Activated CD4-positive, alpha-beta T cell treated with anti-CD3 and anti-CD28 coated beads, Interleukin-2, amount 50 U/mL, for 4 hours (primary cell): ENCODE measurements around the gene CWC27.
"Not testable (repeated sequence)": the region's sequence is repeated elsewhere in the genome, so short reads cannot be mapped to it uniquely, and the experiment has no call there.

Source experiments
- DNase-seq, 2 experiments: peaks; one replicate each; pipeline ENCODE4 v3.0.0-alpha.2; 2020

Gene CWC27

DNA sequence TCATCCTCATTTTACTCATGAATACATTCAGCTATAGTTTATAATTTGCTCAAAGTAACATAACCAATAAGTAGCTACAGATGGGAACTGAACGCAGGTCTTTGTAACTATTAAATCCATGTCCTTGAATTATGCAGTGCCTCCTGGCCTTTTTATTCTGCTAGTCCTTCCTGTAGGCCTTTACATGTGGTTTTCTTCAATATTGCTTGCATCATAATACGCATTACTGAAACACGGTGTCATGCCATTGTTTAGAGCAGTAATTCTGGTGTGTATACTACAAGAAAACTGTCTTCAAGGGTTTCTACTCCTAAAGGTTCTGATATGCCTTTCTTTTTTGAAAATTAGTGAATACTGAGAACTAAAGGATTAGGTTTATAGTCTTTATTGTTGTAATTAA lies 20.7 kb downstream of the CWC27 start:
- DNase-seq, result no peak

DNA sequence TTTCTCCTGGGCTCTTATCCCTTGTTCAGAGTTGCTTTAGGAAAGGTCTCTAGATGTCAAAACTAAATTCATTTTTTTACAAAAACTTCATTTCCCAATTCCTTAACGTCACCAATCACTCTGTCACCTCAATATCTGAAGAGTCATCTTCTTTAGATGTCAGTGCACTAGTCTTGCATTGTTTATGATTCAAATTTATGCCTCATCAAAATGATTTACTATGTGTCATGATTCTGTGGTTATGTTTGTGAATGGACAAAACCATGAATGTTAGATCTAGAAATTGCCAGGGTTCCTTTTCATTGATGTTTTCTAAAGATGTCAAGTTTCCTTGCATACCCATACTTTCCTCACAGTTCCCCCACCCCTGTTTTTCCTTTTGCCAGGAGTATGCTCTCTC lies 21.5 kb downstream of the CWC27 start:
- no peak for DNase-seq

DNA sequence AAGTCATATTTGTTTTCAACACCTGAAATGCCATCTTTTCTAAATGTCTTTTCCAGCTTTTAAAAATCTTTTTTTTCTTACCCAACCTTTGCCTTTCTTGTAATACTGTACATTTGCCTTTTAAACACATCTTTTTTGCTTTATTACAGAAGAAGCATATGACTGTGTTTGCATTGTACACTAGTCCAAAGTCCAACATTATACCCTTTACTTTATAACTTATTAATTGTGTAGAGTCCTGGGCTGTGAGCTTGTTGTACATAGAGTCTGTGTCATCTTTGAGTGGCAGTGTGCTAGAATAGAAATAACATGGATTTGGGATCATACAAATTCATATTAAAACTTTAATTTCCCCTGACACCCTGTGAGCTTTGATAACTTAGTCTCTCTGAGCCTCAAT lies 23.7 kb downstream of the CWC27 start:
- no peak for DNase-seq

DNA sequence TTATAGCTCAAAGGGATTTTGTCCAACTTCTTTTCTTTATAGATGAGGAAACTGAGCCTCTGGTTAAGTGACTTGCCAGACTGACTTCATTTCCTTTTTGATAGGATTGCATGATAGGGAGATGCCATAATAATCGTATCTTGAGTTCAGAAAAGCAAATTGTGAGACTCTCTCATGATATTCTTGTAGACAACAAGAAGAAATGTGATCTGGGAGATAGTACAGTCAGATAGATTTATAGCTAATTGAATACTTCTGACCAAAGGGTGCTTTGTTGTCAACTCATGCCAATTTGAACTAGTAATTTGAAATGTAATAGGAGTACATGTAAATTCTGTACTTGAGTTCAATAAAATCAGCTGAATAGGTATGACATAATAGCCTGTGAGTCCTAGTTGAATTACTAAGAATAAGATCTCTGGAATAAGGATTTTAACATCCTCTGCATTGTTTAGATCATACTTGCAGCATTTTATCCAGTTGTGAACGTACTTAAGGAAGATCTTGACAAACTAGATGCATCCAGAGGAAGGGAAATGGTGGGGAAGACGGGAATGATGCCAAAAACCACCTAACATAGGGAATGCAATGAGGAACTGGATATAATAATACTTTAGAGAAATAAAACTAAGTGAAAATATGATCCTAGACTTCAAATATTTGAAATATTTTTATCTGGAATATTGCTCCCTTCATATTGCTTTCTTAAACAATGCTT lies 25.5 kb downstream of the CWC27 start:
- no peak for DNase-seq

DNA sequence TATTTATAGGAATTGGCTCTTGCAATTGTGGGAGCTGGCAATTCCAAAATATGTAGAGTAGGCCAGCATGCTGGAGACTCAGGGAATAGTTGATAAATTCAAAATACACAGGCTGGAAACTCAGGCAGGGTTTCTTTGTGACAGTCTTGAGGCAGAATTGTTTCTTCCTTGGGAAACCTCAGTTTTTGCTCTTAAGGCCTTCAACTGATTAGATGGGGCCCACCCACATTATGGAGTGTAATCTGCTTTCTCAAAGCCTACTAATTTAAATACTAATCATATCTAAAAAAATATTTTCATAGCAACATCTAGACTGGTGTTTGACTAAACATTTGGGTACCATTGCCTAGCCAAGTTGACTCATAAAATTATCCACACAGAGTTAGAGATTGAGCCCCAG lies 27.6 kb downstream of the CWC27 start:
- no peak for DNase-seq

DNA sequence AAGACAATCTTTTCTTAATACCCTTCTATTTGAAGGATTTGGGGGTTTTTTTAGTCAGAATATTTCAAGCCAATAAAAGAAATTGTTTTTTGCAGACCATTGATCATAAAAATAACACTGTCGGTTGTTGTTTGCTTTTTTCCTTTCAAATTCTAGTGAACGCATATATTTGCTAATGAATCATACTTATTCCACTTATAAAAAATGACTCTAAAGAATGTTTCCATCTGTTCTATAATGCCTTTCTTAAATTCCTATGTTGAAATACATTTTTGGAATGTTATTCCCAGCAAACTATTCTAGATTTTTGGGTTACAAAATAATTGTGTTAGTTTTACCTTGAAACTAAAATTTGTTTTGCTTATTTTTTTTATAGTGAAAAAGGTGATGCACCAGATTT lies 32.2 kb downstream of the CWC27 start:
- no peak for DNase-seq

DNA sequence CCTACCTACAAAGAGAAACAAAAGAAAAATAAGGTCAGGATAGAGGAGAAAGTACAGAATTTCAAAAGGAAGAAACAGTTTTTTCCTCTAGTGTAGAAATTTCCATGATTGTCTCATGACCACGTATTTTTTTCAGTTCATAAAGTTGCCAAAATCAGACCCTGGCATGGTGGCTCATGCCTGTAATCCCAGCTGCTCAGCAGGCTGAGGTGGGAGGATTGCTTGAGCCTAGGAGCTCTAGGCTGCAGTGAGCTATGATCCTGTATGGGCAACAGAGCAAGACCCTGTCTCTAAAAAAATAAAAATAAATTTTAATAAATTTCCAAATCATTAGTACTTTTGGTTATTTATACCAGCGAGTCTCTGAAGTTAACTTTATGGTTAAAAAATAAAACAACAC lies 37.8 kb downstream of the CWC27 start:
- no peak for DNase-seq

DNA sequence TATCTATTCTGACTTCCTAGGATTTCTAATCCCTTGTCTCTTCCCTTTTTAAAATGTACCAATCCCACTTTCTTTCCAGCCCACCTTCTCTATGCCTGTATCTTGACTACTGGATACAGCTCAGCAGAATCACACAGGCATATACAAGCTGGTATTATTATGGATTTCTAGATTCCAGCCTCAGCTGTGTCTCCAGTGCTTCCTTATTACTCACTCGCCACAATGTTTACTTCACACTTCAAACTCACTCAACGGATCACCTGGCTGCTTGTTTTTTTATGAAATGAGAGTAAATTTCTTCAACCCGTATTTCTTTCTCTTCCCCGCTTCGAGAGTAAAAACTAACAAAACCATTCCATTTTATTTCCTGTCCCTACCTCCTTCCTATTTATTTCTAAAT lies 38.8 kb downstream of the CWC27 start:
- DNase-seq, result no peak

DNA sequence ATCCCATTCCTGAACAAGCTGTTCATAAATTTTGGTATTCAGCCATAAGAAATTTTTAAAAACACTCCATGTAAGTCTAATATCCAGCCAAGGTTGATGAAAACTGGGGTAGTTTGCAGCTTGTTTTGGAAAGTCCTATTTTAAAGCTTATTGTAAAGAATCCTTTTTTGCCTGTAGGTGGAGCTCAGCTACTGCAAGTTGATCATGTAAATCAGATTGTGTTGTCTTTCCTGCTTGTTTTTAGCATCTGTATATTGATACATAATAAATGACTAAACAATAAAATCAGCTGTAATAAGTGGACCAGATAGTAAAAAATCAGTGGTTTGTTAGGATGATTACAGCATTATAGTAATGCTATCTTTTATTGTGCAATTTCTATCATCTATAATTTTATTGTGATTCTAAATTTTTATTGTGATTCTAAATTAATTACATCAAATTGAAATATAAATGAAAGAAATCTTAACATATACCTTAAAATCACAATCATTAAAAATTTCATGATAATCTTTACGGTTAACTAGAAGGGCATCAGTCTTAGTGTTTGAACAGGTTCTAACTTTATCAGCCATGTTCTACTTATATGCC lies 42.4 kb downstream of the CWC27 start:
- DNase-seq, result no peak

DNA sequence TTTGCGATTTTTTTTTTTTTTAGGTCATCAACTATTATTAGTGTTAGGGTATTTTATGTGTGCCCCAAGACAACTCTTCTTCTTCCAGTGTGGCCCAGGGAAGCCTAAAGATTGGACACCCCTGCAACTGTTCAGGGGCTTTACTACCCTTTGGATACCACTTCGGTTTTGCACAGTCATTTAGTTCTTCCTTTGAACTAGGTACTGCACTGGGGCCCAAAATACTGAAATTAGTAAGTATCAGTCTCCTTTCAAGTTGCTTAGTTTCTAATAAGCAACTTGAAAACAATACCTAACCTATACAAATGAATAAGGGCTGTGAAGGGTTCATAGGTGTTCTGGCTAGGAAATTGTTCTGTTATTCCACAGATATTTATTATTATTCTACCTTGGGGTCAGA lies 45.3 kb downstream of the CWC27 start:
- DNase-seq, result no peak

DNA sequence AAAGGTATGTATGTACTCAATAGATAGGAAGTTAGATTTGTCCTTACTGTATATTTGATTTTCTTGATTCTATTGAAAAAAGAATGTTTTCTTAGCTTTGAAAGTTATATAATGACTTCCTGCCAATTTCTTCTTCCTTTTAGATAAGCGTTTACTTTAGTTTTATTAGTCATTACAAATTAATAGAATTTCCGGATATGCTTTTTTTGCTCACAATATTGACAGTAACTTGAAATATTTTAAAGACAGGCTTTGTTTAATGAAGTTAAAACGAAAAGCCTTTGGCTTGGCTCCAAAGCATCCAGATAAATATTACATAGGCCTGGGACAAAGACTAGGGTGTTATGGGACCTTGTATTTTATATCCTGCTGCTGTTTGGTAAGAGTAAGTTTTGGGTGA lies 49.5 kb downstream of the CWC27 start:
- no peak for DNase-seq

DNA sequence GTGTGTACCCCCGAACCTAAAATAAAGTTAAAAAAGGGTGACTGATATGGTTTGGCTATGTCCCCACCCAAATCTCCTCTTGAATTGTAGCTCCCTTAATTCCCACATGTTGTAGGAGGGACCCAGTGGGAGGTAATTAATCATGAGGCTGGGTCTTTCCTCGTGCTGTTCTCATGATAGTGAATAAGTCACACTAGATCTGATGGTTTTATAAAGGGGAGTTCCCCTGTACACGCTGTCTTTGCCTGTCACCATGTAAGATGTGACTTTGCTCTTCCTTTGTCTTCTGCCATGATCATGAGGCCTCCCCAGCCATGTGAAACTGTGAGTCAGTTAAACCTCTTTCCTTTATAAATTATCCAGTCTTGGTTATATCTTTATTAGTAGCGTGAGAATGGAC lies 50.6 kb downstream of the CWC27 start:
- DNase-seq, result not testable (repeated sequence)

DNA sequence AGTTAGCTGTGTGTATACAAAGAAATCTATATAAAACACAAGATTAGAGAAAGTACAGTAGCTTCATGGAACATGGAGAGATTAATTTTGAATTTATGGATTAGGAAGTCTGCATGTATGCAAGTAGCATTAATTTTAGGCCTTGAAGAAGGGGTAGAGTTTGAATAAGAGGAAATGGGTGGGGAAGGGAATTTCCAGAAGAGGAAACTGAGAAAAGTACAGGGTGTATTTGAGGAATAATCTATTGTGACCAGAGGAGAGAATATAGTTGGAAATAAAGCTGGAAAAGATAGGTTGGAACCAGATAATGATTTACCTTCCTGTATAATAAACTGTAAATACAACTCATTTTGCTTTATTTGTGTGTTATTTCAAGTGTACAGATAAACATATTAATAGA lies 53.6 kb downstream of the CWC27 start:
- DNase-seq, result no peak

DNA sequence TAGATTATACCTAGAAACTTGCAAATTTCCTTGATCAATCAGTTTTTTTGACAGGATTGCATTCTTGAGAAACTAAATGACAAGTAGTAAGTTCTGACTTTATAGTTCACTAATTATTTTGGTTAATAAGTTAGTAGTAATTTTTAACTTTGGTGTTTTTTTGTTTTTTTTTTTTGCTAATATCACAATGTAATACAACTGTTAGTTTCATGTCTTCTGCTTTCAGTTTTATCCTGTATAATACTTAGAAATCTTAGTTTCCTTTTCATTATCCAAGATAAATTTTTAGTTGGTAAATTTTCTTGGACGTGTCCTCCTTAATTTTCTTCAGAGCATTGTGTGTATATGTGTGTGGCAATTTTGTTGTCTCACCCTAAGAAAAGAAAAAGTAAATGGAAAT lies 57.8 kb downstream of the CWC27 start:
- DNase-seq, result no peak

DNA sequence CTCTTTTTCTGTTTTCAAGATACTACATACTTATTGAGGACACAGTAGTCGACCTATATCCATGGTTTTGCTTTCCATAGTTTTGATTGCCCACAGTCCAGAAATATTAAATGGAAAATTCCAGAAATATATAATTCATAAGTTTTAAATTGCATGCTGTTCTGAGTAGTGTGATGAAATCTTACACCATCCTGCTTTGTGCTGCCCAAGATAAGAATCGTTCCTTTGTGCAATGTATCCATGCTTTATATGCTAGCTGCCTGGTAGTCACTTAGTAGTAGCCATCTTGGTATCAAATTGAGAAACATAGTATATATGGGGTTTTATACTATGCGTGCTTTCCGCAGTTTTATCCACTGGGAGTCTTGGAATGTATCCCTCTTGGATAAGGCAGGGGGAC lies 59.0 kb downstream of the CWC27 start:
- DNase-seq, result no peak

DNA sequence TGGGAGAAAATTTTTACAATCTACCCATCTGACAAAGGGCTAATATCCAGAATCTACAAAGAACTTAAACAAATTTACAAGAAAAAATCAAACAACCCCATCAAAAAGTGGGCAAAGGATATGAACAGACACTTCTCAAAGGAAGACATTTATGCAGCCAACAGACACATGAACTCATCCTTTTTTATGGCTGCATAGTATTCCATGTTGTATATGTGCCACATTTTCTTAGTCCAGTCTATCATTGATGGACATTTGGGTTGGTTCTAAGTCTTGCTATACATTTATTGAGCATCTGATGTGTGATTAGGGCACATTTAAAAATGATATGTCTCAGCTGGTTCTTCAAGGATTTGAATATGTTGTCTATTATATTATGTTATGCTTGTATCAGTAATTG lies 61.9 kb downstream of the CWC27 start:
- DNase-seq, result not testable (repeated sequence)

DNA sequence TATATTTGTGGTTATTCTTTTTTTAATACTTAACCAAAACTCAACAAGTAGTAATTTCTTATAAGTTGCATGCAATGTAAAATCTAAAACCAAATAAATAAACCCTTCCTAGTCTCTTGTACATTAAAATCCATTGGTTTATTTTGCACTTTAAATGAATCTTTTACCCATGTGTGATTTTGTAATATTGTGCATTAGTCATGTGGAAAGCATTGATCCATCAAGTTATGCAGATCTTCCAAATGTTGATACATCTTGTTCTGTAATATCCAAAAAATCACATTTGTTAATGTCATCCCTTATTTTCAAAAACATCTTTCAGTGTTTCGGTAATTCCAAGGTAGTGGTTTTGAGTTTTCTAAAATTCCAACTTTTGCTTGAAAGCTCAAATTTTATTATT lies 63.3 kb downstream of the CWC27 start:
- DNase-seq, result no peak

DNA sequence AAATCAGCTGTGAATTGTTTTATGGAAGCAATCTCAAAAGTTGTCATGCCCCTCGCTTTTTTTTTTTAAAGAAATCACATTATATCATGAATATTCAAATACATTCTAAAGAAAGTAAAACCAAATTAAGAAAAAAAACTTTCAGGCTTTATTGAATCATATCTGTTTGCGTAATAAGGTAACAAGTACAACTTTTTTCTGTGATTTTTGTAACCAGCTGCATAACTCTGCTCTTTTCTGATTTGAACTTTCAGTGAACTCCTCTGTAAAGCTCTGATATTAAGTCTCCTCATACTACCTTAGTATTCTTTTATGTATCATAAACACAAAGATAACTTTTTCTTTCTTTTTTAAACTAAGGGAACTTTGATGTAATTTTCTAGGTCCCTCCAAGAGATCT lies 65.3 kb downstream of the CWC27 start:
- no peak for DNase-seq

DNA sequence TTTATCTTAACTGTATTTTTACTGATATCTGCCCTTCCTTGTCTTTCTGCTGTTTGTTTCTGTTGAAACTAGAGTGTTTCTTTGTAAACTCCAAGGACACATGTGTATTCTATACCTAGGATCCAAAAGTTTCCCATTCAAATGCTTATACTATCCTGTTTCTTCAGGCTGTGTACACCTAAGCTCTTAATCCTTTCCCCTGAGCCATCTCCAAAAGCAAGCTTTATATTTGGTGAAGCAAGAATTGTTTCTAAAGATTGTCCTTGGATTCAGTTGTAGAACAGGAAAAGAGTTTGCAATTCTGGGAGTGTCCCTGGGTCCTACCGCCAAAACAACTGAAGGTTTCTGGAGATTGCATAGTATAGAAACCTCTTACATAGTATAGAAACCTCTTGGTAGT lies 65.9 kb downstream of the CWC27 start:
- DNase-seq, result no peak

DNA sequence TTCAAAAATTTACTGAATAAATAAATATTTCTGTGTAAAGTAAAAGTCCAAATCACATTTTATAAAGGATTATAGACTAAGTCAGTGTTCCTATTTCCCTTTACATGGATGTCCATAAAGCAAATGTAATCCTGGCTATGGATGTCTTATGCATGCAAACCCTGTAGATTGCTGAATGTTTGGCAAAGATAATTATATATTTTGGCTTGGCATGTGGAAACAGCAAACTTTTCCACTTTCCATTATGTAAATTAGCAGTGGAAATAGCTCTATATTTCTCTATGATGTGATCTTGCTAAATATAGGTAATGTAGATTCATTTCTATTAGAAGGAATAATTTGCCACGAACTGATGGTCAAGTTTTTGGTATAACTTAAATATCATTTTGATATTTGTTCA lies 66.5 kb downstream of the CWC27 start:
- no peak for DNase-seq

DNA sequence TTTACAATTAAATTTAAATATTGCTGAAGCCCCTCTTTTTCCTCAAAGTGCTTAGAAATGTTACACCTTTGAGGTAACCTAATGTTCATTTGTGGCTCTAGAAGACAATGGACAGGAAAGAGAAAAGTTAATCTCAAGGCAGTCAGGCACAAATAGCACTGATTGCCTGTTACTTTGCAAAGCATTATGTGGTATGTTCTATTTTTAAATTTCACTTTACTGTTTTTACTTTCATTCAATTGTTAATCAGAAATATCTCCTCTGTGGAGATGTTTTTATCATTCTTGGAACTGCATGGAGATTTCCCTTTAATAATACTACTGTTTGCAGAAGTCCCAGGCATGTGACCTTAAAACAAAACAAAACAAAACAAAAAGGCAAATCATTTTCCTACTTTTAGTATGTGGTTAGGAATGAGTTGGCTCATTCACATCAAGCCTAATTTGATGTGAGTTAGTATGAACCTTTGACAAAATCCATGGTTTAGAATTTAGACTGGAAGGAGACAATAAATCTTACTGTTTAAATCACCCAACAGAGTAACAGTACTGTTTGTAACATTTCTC lies 67.5 kb downstream of the CWC27 start:
- DNase-seq, result no peak

DNA sequence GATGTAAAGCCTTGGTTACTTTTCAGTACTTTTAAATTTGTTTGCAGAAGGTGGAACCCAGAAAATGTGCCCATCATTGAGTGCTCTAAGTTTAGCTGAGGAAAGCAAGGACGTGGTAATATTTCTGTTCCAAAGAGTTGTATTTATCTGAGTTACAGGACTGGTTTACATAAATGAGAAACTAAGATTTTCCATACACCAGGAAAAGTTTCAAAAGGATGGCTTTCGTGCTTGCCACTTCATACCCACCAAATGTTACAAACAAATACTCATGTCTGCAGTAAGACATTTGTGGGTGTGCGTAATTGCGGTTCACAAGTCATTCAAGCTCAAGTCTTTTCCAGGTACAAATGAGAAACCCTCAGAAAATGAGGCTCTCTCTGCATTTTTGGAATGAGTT lies 68.1 kb downstream of the CWC27 start:
- no peak for DNase-seq

DNA sequence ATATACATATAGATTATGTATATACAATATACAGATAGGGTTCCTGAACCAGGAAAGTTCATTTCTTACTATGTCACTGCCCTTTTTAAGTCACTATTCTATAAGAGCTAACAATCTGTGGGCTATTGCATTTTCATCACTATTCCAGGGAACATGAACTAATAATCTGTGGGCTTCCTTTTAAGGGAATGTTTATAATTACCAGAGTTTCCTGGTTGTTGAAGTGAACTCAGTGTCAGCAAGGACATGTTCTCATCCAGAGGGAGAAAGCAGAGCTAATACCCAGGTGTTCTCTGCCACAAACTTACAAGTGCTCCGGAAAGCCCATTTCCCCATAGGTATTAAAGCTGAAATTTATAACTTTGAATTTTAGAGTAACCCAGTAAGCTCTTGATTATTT lies 69.6 kb downstream of the CWC27 start:
- no peak for DNase-seq

DNA sequence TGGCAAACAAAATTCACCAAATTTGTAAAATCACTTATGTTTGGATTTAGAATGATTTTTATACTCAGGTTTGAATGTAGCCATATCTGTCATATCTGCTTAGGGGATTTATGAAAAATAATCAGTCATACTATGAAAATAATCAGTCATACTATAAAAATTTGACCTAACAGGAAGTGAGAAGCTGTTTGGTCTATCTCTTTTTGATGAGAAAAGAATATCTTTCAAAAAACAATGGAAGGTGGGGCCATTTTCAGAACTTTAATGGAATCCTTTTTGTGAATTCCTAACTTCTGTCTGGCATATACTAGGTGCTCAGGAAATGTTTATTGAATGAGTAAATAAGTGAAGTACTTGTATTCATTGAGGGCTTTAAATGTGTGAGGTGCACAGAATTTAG lies 70.1 kb downstream of the CWC27 start:
- no peak for DNase-seq

DNA sequence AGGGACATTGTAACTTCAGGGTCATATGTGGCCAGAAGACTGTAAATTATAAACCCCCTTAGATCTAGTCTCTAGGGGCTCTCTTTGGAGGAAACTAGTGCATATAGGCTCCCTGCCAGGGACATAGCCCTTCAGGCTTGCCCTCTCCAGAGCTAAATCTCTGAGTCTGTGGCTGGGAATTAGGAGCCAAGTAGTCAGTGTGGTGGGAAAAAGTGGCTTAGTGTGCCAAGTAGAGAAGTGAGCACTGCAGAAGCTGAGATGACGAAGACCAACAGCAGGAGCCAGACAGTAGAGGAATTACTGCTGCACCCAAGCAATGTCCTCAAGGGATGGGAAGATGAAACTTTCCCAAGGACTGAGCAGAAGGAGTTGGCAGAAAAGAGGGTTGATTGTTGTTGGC lies 71.2 kb downstream of the CWC27 start:
- DNase-seq, result no peak
